PFSK-1 (cell line): ENCODE results near the gene TOMM34.

ENCODE experiments used
- FOXP2 ChIP-seq: optimal IDR thresholded peaks from 2 replicates; pipeline ENCODE3; 2011; ENCODE audit warnings: borderline replicate concordance, control low read depth, inconsistent platforms; ENCODE audit not compliant: insufficient read depth; ENCODE audit errors: extremely low read length, extremely low read depth
- POLR2AphosphoS5 ChIP-seq: IDR thresholded peaks from 2 replicates; pipeline ENCODE4 v1.6.1; 2012; ENCODE audit warnings: low read depth, mild to moderate bottlenecking, control low read depth, low read length, moderate library complexity
- SIN3A ChIP-seq: IDR thresholded peaks from 2 replicates; pipeline ENCODE4 v1.6.1; 2012; ENCODE audit warnings: mild to moderate bottlenecking, low read length, moderate library complexity, borderline replicate concordance; ENCODE audit not compliant: insufficient read depth
- TAF1 ChIP-seq: IDR thresholded peaks from 2 replicates; pipeline ENCODE4 v1.6.1; 2012; ENCODE audit warnings: low read length, control low read depth, borderline replicate concordance; ENCODE audit not compliant: insufficient read depth
- TF ChIP-seq, protein P1 (sequence below), 2 experiments: IDR thresholded peaks; 2 replicates each; pipeline versions ENCODE4 v1.6.1 to v1.8.0; 2011 to 2012; ENCODE audit warnings: low read depth in 2 of 2, low read length in 2 of 2, control low read depth in 1 of 2, inconsistent platforms in 1 of 2, mild to moderate bottlenecking in 1 of 2, moderate library complexity in 1 of 2; ENCODE audit not compliant: insufficient read depth in 1 of 2

TOMM34 gene

DNA sequence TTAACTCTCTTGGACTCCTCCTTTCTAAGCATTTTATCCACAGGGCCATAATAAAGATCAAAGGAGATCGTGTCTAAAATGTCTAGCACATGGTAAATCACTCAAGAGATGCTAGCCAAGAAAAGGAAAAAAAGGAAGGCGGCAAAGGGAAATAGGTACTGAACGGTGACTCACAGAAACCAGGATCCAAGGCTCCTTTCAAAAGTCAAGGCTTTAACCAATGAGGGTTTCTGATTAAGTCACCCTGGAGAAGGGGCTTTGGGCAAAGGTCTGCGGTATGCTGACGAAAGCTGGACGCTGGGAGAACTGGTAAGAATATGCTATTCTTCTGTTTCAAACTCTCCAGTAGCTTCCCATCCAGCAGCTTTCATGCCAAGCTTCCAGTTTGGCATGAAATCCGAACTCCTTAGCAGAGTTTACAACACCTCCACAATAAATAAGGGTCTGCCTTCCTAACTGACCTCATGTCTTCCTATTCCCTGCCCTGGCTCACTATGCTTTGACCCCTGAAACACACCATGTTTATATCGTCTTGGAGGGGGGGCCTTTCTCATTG is 1.0 kb downstream of the TOMM34 start:
- no peak for TF ChIP-seq SIN3A
- TF ChIP-seq, protein P1, sequence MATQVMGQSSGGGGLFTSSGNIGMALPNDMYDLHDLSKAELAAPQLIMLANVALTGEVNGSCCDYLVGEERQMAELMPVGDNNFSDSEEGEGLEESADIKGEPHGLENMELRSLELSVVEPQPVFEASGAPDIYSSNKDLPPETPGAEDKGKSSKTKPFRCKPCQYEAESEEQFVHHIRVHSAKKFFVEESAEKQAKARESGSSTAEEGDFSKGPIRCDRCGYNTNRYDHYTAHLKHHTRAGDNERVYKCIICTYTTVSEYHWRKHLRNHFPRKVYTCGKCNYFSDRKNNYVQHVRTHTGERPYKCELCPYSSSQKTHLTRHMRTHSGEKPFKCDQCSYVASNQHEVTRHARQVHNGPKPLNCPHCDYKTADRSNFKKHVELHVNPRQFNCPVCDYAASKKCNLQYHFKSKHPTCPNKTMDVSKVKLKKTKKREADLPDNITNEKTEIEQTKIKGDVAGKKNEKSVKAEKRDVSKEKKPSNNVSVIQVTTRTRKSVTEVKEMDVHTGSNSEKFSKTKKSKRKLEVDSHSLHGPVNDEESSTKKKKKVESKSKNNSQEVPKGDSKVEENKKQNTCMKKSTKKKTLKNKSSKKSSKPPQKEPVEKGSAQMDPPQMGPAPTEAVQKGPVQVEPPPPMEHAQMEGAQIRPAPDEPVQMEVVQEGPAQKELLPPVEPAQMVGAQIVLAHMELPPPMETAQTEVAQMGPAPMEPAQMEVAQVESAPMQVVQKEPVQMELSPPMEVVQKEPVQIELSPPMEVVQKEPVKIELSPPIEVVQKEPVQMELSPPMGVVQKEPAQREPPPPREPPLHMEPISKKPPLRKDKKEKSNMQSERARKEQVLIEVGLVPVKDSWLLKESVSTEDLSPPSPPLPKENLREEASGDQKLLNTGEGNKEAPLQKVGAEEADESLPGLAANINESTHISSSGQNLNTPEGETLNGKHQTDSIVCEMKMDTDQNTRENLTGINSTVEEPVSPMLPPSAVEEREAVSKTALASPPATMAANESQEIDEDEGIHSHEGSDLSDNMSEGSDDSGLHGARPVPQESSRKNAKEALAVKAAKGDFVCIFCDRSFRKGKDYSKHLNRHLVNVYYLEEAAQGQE (IDR thresholded peaks at IDR 0.05; ENCODE audit: insufficient read depth in 1 of 2, low read depth in 2 of 2, low read length in 2 of 2): no peak

DNA sequence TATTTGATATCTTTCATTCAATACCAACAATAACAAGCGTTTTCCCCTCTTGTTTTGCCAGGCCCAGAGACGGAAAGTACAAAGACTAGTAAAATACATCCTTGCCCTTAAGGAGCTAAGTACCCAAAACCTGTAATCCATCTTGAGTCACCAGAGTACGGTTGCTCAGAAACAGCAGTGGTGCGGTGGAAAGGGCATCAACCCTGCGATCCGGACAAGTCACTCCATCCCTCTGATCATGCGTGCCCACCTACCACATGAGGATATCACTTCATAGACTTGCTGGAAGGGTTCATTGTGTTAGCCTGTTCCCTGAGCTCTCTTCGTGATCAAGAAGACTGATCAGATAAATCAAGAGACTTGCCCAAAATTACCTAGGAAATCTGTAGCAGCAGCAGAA is 1.9 kb downstream of the TOMM34 start:
- TF ChIP-seq SIN3A: no peak
- no peak for TF ChIP-seq FOXP2
- TF ChIP-seq, protein P1 (IDR thresholded peaks at IDR 0.05; ENCODE audit: insufficient read depth in 1 of 2, low read depth in 2 of 2, low read length in 2 of 2): no peak
- no peak for TF ChIP-seq POLR2AphosphoS5
- no peak for TF ChIP-seq TAF1

GRCh38 chr20:44956410-44956809 is 3.8 kb downstream of the TOMM34 start:
- no peak for TF ChIP-seq FOXP2
- no peak for TF ChIP-seq SIN3A
- TF ChIP-seq POLR2AphosphoS5: no peak
- TF ChIP-seq, protein P1 (IDR thresholded peaks at IDR 0.05; ENCODE audit: insufficient read depth in 1 of 2, low read depth in 2 of 2, low read length in 2 of 2): no peak
- no peak for TF ChIP-seq TAF1

DNA sequence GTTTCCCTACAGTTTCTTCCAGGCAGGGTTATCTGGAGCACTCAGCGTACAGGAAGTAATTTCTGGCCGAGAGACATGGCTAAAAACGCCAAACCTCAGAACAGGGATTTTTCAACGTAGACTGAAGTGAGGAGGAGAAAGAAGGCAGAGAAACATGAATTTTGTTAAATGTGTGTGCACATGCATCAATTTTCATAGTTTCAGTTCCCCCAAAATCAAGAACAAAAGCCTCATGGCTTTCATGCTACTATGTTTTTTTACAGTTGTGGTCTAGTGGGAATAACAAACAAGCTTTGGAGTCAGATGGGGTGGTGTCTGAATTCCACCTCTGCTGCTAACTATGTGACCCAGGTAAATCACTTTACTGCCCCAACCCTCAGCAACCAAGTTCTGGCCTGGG is 4.9 kb downstream of the TOMM34 start:
- TF ChIP-seq TAF1: no peak
- TF ChIP-seq SIN3A: no peak
- no peak for TF ChIP-seq POLR2AphosphoS5
- TF ChIP-seq, protein P1 (IDR thresholded peaks at IDR 0.05; ENCODE audit: insufficient read depth in 1 of 2, low read depth in 2 of 2, low read length in 2 of 2): no peak
- no peak for TF ChIP-seq FOXP2

DNA sequence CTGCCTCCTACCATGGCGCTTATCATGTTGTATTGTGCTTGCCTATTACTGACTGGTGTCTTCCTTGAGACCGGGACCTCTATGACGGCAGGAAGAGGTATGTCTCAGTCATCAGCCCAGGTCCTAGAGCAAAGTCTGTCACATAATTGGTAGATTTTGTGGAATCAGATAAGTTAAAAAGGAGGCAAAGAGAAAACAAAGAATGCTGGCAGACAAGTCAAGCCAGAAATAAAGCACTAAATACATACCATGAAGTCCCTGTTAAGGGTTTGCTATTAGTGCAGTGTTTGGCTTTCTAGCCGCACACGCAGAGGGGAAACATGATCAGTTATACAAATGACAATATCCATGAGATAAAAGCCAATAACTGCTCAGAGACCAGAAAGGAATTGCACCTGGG is 6.0 kb downstream of the TOMM34 start:
- TF ChIP-seq FOXP2: no peak
- no peak for TF ChIP-seq SIN3A
- no peak for TF ChIP-seq TAF1
- TF ChIP-seq POLR2AphosphoS5: no peak
- TF ChIP-seq, protein P1 (IDR thresholded peaks at IDR 0.05; ENCODE audit: insufficient read depth in 1 of 2, low read depth in 2 of 2, low read length in 2 of 2): no peak
